Hematopoietic multipotent progenitor cell treated with erythropoietin and hydrocortisone succinate and interleukin-3 and kit ligand, for 15 days (in vitro differentiated cells): ENCODE measurements around the gene CAPZB.

Experiments used
- DNase-seq: peaks from one replicate; pipeline ENCODE4 v3.0.0-alpha.2; 2015; ENCODE audit warnings: low spot score

The CAPZB gene

GRCh38 chr1:19327301-19327700 lies 158.0 kb downstream of the CAPZB start:
- DNase-seq, result no peak

- no peak for DNase-seq
These were observed 158.6 kb downstream of the CAPZB start for GRCh38 chr1:19326748-19327065.

GRCh38 chr1:19325958-19326747 lies 159.2 kb downstream of the CAPZB start:
- no peak for DNase-seq

GRCh38 chr1:19325368-19325957 lies 159.9 kb downstream of the CAPZB start:
- no peak for DNase-seq

GRCh38 chr1:19324665-19324990 lies 160.7 kb downstream of the CAPZB start:
- DNase-seq, result no peak

- no peak for DNase-seq
These were observed 161.2 kb downstream of the CAPZB start for GRCh38 chr1:19323987-19324664.

GRCh38 chr1:19322481-19322880 lies 162.9 kb downstream of the CAPZB start:
- no peak for DNase-seq

GRCh38 chr1:19321071-19321470 lies 164.3 kb downstream of the CAPZB start:
- no peak for DNase-seq

DNA sequence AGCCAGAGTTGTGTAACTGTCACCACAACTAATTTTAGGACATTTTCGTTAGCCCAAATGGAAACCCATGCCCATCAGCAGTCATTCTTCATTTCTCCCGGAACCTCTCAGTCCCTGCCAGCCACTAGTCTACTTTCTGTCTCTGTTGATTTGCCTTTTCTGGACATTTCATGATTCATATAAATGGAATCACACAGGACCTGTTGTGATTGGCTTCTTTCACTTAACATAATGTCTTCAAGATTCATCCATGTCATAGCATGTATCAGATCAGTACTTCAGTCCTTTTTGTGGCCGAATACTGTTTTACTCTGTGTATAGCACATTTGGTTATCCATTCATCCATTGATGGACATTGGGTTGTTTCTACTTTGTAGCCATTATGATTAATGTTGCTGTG lies 166.1 kb downstream of the CAPZB start:
- DNase-seq, result no peak

DNA sequence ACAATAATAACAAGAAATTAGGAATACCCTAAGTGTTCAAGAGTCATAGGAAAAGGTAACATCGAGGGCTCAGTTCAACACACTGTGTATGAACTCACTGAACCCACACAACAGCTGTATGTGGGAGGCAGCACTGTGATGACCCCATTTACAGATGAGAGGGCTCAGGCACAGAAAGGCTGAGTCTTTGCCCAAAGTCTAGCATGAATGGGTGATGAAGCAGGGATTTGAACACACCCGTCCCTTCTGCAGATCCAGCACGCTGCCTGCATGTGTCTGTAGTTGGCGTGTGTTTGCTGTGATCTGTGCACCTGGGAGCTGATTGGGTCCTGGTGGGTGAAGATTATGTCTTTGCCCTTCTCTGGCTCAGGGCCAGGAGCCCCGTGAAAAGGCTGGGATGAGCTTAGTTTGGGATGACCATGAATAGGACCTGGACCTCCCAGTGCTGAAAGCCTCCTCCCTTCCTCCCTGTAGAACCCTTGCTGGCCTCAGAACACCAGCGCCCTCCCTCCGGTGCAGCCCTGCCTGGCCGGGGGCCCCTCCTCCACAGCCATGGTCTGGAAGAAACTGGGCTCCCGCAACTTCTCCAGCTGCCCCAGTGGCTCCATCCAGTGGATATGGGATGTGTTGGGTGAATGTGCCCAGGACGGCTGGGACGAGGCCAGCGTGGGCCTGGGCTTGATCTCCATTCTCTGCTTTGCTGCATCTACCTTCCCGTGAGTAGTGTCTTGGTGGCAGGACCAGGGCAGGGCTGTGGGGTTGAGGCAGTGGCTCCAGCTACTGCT lies 168.0 kb downstream of the CAPZB start:
- DNase-seq, result no peak

GRCh38 chr1:19315378-19316198 lies 169.8 kb downstream of the CAPZB start:
- DNase-seq, result no peak

GRCh38 chr1:19313961-19314882 lies 171.1 kb downstream of the CAPZB start:
- no peak for DNase-seq

- peak; percentile 20 for DNase-seq
These were observed 171.7 kb downstream of the CAPZB start for GRCh38 chr1:19313636-19313959.

DNA sequence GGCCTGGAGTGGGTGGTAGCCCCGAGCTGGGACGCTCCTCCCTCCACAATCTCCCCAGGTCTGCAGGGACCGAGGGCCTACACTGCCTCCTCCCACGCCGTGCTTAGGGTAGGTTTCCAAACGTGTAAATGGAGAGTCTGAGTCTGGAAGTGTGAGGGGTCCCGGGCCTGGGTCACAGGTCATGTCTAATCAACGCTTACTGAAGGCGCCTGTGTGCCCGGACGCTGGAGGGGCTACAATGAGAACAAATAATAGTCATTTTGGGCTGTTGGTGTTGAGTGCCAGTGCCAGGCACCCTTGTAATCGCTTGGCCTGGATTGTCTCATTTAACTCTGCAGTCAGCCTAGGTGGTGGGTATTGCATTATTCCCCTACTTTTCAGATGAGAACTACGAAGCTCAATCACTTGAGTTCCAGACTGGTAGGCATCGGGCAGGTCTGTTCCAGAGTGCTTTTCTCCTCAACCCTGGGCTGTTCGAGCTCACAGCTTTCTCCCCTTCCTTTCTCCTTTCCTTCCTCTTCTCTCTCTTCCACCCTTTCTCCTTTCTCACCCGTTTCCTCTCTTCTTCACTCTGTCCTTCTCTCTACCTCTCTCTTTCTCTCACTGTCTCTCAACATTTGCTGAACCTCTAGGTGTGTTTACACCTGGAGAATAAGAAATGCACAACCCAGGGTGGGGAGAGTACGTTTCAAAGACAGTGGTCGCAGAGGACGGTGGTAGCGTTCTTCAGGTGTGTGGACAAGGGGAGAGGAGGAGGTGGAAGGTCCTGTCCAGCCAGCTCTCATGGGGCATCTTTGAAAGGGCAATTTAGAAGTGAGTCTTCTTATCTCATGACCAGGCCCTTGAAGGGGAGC lies 172.3 kb downstream of the CAPZB start:
- DNase-seq, result peak; percentile 72

DNA sequence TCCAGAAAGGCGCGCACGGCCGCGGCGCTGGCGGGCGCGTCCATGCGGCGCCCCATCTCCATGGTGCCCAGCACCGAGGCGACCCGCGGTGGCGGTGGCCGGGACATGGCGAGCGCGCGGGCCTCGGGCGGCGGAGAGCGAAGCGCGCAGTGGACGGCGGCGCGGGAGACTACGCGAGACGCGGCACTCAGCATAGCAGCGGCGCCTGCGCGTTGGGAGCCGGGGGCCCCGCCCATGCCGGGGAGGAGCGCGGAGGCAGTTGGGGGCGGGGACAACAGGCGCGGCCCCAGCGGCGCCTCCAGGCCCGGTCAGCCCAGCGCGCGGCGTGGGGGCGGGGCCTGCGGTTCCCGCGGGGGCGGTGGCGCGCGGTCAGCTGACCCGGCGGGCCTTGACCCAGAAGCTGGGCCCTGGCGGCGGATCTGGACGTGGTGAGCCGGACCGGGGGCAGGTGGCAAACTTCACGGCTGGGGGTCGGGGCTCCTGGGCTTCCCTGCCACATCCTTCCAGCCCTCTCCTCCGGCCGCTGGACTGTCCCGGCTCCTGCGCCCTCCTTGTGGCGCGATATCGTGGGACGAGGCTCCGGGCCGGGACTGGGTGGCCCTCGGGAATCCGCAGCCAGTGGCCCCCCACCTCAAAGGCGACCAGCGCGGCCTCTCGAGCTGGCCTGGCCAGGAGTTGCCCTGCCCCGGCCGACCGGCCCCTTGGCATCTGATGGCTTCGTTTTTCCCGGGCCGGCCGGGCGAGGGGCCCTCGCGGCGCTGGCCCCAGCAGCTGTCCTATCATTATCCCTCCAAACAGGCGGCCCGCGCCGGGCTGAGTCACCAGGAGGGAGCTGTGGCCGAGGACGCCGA lies 173.2 kb downstream of the CAPZB start, which contains the start of the genes AKR7A2 and SLC66A1:
Gene AKR7A2 (minus strand): TSS at position 214 of the 851 bp plus-strand sequence. CDS start 20 bp downstream, at position 194.
Gene SLC66A1 (plus strand): TSS at position 396 of the 851 bp plus-strand sequence. CDS start 5,352 bp downstream, outside the sequence.
- DNase-seq, result peak; percentile 95

DNA sequence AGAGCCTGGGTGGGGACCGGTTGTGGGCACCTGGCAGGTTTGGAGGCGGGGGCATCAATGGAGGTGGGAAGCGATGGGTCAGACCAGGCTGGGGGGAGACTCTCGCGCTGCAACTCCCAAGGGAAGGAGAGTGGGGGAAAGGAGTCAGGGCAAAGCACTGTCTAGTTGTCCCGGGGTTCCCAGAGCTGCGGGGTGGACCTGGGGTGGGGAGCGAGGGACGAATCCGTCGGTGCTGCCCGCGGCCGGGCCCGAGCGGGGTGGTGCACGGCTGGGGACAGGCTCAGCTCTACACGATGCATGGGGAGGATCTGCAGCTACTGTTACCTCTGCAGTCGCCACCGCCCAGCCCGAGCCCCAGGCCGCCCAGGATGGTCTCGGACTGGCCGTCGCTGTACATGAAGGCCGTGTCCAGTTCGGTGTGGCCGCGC lies 173.8 kb downstream of the CAPZB start:
- no peak for DNase-seq

DNA sequence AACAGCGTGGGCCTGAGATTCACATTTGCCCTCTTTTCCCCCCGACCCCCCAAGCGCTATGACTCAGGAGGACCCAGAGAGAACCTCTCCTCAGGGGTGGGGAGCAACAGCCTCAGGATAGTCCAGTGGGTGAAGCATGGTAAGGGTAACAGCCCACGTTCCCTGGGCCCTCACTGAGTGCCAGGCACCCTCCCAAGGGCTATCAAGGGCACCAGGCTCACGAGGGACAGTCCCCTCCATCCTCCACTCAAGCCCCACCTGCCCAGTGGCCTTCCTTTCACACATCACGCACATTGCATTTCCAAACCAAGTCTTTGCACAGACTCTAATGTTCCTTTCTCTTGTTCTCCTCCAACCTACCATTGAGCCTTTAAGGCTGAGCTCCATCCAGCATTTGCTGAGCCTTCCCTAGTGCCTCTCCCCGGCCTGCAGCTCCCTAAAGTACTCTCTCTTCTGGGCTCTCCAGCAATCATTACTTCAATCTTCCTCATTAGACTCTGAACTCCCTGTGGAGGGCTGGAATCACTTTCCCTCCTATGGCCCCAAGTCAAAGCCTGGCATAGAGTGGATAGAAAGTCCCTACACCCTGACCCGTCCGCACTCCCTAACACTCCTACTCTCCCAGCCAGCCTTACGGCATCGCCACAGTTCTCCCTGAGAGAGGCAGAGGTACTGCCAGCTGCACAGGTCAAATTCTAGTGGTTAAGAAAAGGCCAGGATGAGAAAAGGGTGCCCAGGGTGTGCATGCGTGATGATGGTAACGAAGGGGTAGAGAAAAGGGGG lies 174.4 kb downstream of the CAPZB start:
- no peak for DNase-seq

DNA sequence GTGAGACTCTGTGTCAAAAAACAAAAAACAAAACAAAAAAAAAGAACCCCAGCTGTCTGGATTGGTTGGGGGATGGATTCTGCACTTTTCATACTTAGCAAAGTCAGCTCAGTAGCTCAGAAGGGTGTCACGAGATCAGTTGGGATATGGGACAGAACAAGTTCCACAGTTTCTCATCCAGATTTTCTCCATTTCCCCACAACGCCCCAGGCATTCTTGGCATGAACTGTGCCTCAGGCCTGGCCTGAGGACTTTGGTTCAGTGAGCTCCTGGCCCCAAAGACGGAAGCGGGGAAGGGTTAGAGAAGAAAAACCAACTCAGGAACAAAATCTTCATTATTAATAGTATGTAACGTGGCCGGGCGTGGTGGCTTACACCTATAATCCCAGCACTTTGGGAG lies 175.3 kb downstream of the CAPZB start:
- no peak for DNase-seq
